GM23248 (cell line): ENCODE data around the gene GFRA1. TPM values are rescaled to one million over a fixed set of nuclear protein-coding genes. Genes with fewer than 3 reads are reported as not detected.
"Not testable (repeated sequence)": the region's sequence is repeated elsewhere in the genome, so short reads cannot be mapped to it uniquely, and the experiment has no call there.

Source experiments
- DNase-seq: peaks from one replicate; pipeline ENCODE4 v3.0.0-alpha.2; 2015
- H2AFZ ChIP-seq: fragments of 200-600 bp; sonication (generic); 2 replicates; pipeline ENCODE4 v1.6.1; 2016; ENCODE audit warnings: antibody characterized with exemption
- H3F3A ChIP-seq: fragments of 200-600 bp; sonication (generic); 2 replicates; pipeline ENCODE4 v1.6.1; 2016; ENCODE audit warnings: mild to moderate bottlenecking, antibody characterized with exemption, mixed run types; ENCODE audit not compliant: insufficient read depth
- H3K27ac ChIP-seq: fragments of 200-600 bp; sonication (generic); 2 replicates; pipeline ENCODE4 v1.5.1; 2016; ENCODE audit warnings: mild to moderate bottlenecking
- H3K27me3 ChIP-seq: fragments of 200-600 bp; sonication (generic); replicated peaks from 2 replicates; pipeline ENCODE4 v1.6.1; 2016; ENCODE audit warnings: mild to moderate bottlenecking; ENCODE audit not compliant: insufficient read depth
- H3K36me3 ChIP-seq: fragments of 200-600 bp; sonication (generic); 2 replicates; pipeline ENCODE4 v1.6.1; 2016; ENCODE audit warnings: low read depth, mild to moderate bottlenecking
- H3K4me1 ChIP-seq: fragments of 200-600 bp; sonication (generic); 2 replicates; pipeline ENCODE4 v1.6.1; 2016; ENCODE audit warnings: mild to moderate bottlenecking; ENCODE audit not compliant: insufficient read depth
- H3K4me2 ChIP-seq: fragments of 200-600 bp; sonication (generic); one replicate; pipeline ENCODE4 v1.6.1; 2016; ENCODE audit warnings: mild to moderate bottlenecking; ENCODE audit not compliant: unreplicated experiment
- H3K4me3 ChIP-seq: fragments of 200-600 bp; sonication (generic); 2 replicates; pipeline ENCODE4 v1.5.1; 2016; ENCODE audit warnings: mild to moderate bottlenecking
- H3K79me2 ChIP-seq: fragments of 200-600 bp; sonication (generic); 2 replicates; pipeline ENCODE4 v1.6.1; 2016; ENCODE audit warnings: mild to moderate bottlenecking; ENCODE audit not compliant: insufficient read depth
- H3K9ac ChIP-seq: fragments of 200-600 bp; sonication (generic); 2 replicates; pipeline ENCODE4 v1.6.1; 2016; ENCODE audit warnings: mild to moderate bottlenecking
- H3K9me2 ChIP-seq: fragments of 200-600 bp; sonication (generic); 2 replicates; pipeline ENCODE4 v1.6.1; 2016; ENCODE audit warnings: mixed run types, mild to moderate bottlenecking, moderate library complexity; ENCODE audit not compliant: insufficient read depth
- H3K9me3 ChIP-seq: fragments of 200-600 bp; sonication (generic); one replicate; pipeline ENCODE4 v1.6.1; 2017; ENCODE audit warnings: low read depth
- H4K20me1 ChIP-seq: fragments of 200-600 bp; sonication (generic); 2 replicates; pipeline ENCODE4 v1.6.0; 2016; ENCODE audit not compliant: insufficient read depth
- EZH2 ChIP-seq: fragments of 200-600 bp; sonication (generic); IDR thresholded peaks from 2 replicates; pipeline ENCODE4 v1.6.1; 2018; ENCODE audit warnings: antibody characterized with exemption, mild to moderate bottlenecking; ENCODE audit not compliant: insufficient read depth, poor library complexity, severe bottlenecking
- EZH2phosphoT487 ChIP-seq: fragments of 200-600 bp; sonication (generic); IDR thresholded peaks from 2 replicates; pipeline ENCODE4 v1.6.1; 2018; ENCODE audit warnings: antibody characterized with exemption, moderate library complexity, mild to moderate bottlenecking, low read depth; ENCODE audit not compliant: insufficient read depth
- WGBS, 2 experiments: methylation state at CpG; one replicate each; pipeline ENCODE4 v1.1.6; 2015 to 2017; ENCODE audit warnings: low lambda C conversion rate in 2 of 2, low coverage in 1 of 2; ENCODE audit errors: missing lambda C conversion rate in 2 of 2; 5-methylcytosine and 5-hydroxymethylcytosine counted together
- in situ Hi-C: fragments of 300-500 bp; cut with MboI; formaldehyde crosslinking; loops from 2 replicates; pipeline ENCODE4 v1.15.0; 2020
- polyA plus RNA-seq: library from polyadenylated mRNA; unstranded; fragments of >200 nt; fragmentation: Nextera tagmentation; extraction: Ambion mirVana; gene quantifications from 2 replicates; pipeline ENCODE4 v1.2.1, GENCODE V29; 2016
- total RNA-seq: library from RNA; depleted of rRNA; stranded (reverse); fragments of >200 nt; shearing (Covaris generic); gene quantifications from 2 replicates; pipeline ENCODE4 v1.2.3, GENCODE V29; 2014

GFRA1 gene
- total and polyA plus RNA-seq, 2 experiments from 2014 or later, result 5.0 to 5.2 TPM

GRCh38 chr10:116168329-116168728, 104.7 kb downstream of the GFRA1 start:
- Histone ChIP-seq H3K27ac (no peak overlapping the region), H3K9me3 (no peaks in the 10 kb centered on the region), H3K9me2 (no peaks in the 10 kb centered on the region), H4K20me1 (no peaks in the 10 kb centered on the region), H3K9ac (no peak overlapping the region), H2AFZ (no peak overlapping the region), H3K4me3 (no peak overlapping the region), H3K79me2 (no peaks in the 10 kb centered on the region), H3K27me3 (no peaks in the 10 kb centered on the region), H3K4me2 (no peak overlapping the region), H3F3A (no peaks in the 10 kb centered on the region), H3K36me3 (no peaks in the 10 kb centered on the region), H3K4me1 (peaks cover 19% of the 10 kb centered on the region)
- in situ Hi-C loops, result no loop called here
- no peak for DNase-seq
- TF ChIP-seq EZH2 (no peak), EZH2phosphoT487 (no peak)
- WGBS, 2 experiments, result 47 to 55% methylated on average over 2 of the region's 2 CpGs

GRCh38 chr10:116165941-116166340, 107.1 kb downstream of the GFRA1 start:
- H3K27me3 ChIP-seq, H4K20me1 ChIP-seq, H3K27ac ChIP-seq, H3K4me3 ChIP-seq, H3K9me3 ChIP-seq, H3K4me2 ChIP-seq, DNase-seq, H3K79me2 ChIP-seq, H2AFZ ChIP-seq, in situ Hi-C loops, H3K36me3 ChIP-seq, H3K9ac ChIP-seq, H3K9me2 ChIP-seq, H3F3A ChIP-seq: not testable (repeated sequence)
- peaks cover 13% of the 10 kb centered on the region for H3K4me1 ChIP-seq

- in situ Hi-C loops, result no loop called here
- Histone ChIP-seq H3K4me3 (no peak overlapping the region), H3K4me1 (no peaks in the 10 kb centered on the region; the same call in 1 of the 2 replicates), H3K9me3 (no peaks in the 10 kb centered on the region), H3K9ac (no peak overlapping the region), H3K36me3 (no peaks in the 10 kb centered on the region), H3K79me2 (no peaks in the 10 kb centered on the region), H2AFZ (no peak overlapping the region), H4K20me1 (no peaks in the 10 kb centered on the region), H3F3A (no peaks in the 10 kb centered on the region), H3K27ac (no peak overlapping the region), H3K27me3 (no peaks in the 10 kb centered on the region), H3K9me2 (no peaks in the 10 kb centered on the region), H3K4me2 (no peak overlapping the region)
- 42 to 49% methylated on average over 5 of the region's 5 CpGs for WGBS, 2 experiments
- TF ChIP-seq EZH2, result no peak
- no peak for TF ChIP-seq EZH2phosphoT487
- no peak for DNase-seq
Observed at GRCh38 chr10:116164291-116164690, 108.7 kb downstream of the GFRA1 start.

GRCh38 chr10:116163333-116164131, 109.5 kb downstream of the GFRA1 start:
- Histone ChIP-seq H3K9me3 (no peaks in the 10 kb centered on the region), H3K9me2 (no peaks in the 10 kb centered on the region), H3K36me3 (no peaks in the 10 kb centered on the region), H3K4me1 (no peaks in the 10 kb centered on the region; the same call in 1 of the 2 replicates), H3K9ac (no peak overlapping the region), H2AFZ (no peak overlapping the region), H3K27ac (no peak overlapping the region), H3K4me3 (no peak overlapping the region), H3K4me2 (no peak overlapping the region), H3F3A (no peaks in the 10 kb centered on the region), H3K79me2 (no peaks in the 10 kb centered on the region), H3K27me3 (no peaks in the 10 kb centered on the region), H4K20me1 (no peaks in the 10 kb centered on the region)
- no peak for TF ChIP-seq EZH2
- TF ChIP-seq EZH2phosphoT487, result no peak
- DNase-seq, result no peak
- 69 to 76% methylated on average over 18 of the region's 18 CpGs for WGBS, 2 experiments
- in situ Hi-C loops, result no loop called here

- Histone ChIP-seq H3K9me3 (no peaks in the 10 kb centered on the region), H2AFZ (no peak overlapping the region), H3F3A (no peaks in the 10 kb centered on the region), H4K20me1 (no peaks in the 10 kb centered on the region), H3K4me3 (no peak overlapping the region), H3K79me2 (no peaks in the 10 kb centered on the region), H3K4me1 (no peaks in the 10 kb centered on the region; the same call in 1 of the 2 replicates), H3K9me2 (no peaks in the 10 kb centered on the region), H3K36me3 (no peaks in the 10 kb centered on the region), H3K27me3 (no peaks in the 10 kb centered on the region), H3K4me2 (no peak overlapping the region), H3K9ac (no peak overlapping the region), H3K27ac (no peak overlapping the region)
- in situ Hi-C loops, result no loop called here
- no peak for DNase-seq
- 48 to 58% methylated on average over 4 of the region's 4 CpGs for WGBS, 2 experiments
- TF ChIP-seq EZH2phosphoT487, result no peak
- no peak for TF ChIP-seq EZH2
Observed at GRCh38 chr10:116162851-116163250, 110.2 kb downstream of the GFRA1 start.
